Coronary artery (tissue), 2 donors: ENCODE data around the gene BECN2.

Source experiments
- DNase-seq: peaks from one replicate; pipeline ENCODE4 v3.0.0-alpha.2; 2017; ENCODE audit warnings: low spot score
- H3K27ac ChIP-seq, 2 donors: fragments of 200-600 bp; sonication (generic); one replicate each; pipeline ENCODE4 v1.5.1; 2016 to 2019
- H3K4me3 ChIP-seq: fragments of 200-600 bp; sonication (generic); 2 replicates; pipeline ENCODE4 v1.5.1; 2016; ENCODE audit warnings: mild to moderate bottlenecking, moderate library complexity
- TF ChIP-seq, protein P1 (sequence below): fragments of 200-600 bp; sonication (generic); IDR thresholded peaks from one replicate; pipeline ENCODE4 v1.5.1; 2019; ENCODE audit warnings: antibody characterized with exemption

Gene BECN2

DNA sequence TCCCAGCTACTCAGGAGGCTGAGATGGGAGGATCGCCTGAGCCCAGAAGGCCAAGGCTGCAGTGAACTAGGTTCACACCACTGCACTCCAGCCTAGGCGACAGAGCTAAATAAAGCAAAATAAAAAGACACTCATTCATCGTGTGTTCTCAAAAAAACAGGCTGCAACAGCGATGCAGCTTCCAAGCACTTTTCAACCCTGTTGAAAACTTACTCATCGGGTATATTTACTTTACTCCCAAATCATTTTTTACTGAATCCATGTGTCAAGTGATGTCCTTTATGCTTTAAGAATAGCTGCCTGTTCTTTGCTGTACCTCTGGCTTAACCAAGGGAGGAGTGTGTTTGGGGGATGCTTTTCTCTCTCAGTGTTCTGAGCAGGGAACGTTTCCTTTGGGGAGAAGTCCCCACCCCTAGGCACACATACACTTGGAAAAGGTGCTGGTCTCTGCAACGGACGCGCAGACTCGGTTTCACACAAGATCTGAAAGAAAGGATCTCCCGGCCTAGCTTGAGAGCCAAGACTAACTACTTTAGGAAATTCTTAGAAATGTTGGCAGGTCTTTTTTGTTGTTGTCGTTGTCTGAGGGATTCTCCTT, 39.9 kb downstream of the BECN2 start:
- no peak for DNase-seq
- TF ChIP-seq, protein P1, sequence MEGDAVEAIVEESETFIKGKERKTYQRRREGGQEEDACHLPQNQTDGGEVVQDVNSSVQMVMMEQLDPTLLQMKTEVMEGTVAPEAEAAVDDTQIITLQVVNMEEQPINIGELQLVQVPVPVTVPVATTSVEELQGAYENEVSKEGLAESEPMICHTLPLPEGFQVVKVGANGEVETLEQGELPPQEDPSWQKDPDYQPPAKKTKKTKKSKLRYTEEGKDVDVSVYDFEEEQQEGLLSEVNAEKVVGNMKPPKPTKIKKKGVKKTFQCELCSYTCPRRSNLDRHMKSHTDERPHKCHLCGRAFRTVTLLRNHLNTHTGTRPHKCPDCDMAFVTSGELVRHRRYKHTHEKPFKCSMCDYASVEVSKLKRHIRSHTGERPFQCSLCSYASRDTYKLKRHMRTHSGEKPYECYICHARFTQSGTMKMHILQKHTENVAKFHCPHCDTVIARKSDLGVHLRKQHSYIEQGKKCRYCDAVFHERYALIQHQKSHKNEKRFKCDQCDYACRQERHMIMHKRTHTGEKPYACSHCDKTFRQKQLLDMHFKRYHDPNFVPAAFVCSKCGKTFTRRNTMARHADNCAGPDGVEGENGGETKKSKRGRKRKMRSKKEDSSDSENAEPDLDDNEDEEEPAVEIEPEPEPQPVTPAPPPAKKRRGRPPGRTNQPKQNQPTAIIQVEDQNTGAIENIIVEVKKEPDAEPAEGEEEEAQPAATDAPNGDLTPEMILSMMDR: no peak
- H3K4me3 ChIP-seq: no peak overlapping the region
- no peak overlapping the region for H3K27ac ChIP-seq

DNA sequence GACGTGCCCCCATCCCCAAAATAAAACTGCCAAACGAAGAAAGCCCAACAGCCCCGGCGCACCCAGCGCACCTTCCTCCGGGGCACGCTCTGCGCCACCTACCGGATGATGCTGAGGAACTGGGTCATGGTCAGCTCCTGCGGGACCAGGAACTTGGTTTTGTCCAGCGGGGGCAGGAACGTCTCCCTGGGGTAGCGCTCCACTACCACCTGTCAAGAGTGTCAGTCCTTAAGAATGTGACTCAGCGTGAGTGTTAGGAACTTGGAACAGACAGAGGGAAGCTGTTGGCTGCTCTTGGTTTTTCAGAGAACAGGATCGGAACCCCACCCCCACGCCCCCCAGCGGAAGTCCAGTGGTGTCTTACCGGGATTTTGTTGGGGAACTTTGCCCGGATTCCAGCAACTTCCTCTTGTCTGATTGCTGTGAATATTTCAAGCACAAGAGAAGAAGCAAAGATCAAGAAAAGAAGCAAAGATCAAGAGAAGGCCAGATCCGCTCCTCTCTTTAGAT, 40.9 kb downstream of the BECN2 start:
- DNase-seq: peak; percentile 78
- no peak overlapping the region for H3K27ac ChIP-seq
- H3K4me3 ChIP-seq: peak overlapping the region; percentile 61
- TF ChIP-seq, protein P1: peak; percentile 20

DNA sequence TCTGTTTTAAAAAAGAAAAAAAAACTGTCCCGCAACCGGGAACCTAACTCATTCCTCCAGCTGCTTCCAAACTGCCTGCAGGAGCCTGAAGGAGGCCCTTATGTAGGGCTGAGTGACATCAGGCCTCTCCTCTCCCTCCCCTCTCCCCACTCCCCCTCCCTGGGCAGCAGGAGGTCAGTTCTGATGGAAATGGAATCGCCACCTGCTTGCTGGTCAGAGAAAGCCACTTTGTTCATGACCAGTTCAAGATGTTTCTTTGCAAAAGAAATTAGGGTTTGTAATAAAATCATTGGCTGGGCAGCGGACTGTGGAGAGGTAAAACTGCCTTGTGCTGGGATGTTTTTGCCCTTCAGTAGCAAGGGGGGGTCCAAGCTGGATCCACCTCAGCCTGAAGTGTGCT, 41.5 kb downstream of the BECN2 start, which contains the start of gene MAP1LC3C:
TSS of gene MAP1LC3C (minus strand) at position 73 of the 400 bp plus-strand sequence. CDS start 90 bp downstream, outside the sequence.
- H3K4me3 ChIP-seq: peak within 1 kb of the TSS; percentile 61
- H3K27ac ChIP-seq: peak within 1 kb of the TSS in 1 of 2 donors; percentile 38
- no peak for DNase-seq
- TF ChIP-seq, protein P1: no peak

DNA sequence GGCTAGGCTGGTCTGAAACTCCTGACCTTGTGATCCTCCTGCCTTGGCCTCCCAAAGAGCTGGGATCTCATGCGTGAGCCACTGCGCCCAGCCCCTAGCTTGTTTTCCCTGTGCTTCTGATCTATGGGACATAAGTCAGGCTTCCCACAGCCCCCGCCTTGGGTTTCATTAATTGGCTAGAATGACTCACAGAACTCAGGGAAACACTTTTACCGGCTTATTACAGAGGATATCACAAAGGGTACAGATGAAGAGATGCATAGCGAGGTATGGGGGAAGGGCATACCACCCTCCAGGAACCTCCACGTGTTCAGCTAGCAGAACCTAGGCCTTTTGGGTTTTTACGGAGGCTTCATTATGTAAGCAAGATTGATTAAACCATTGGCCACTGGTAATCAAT, 42.9 kb downstream of the BECN2 start:
- H3K27ac ChIP-seq: no peak overlapping the region
- DNase-seq: no peak
- TF ChIP-seq, protein P1: no peak
- H3K4me3 ChIP-seq: no peak overlapping the region

DNA sequence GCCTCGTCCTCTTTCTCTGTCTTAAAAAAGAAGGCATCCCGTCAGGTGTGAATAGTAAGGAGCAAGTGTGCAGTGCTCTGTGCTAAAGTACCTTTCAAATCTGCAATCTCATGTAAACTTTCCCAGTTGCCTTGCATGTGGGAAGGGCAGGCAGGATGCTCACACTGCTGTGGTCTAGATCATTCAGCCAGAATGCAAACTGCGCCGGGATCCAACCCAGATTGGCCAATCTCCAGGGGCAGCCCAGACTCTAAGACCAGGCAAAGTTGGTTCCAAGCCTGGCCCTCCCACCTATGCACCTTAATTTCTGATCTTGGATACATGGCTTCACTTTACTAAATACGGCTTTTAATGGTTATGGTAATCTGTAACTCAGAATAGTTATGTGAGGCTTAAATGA, 44.5 kb downstream of the BECN2 start:
- no peak for DNase-seq
- Histone ChIP-seq H3K4me3 (no peak overlapping the region), H3K27ac (no peak overlapping the region)
- TF ChIP-seq, protein P1: no peak

DNA sequence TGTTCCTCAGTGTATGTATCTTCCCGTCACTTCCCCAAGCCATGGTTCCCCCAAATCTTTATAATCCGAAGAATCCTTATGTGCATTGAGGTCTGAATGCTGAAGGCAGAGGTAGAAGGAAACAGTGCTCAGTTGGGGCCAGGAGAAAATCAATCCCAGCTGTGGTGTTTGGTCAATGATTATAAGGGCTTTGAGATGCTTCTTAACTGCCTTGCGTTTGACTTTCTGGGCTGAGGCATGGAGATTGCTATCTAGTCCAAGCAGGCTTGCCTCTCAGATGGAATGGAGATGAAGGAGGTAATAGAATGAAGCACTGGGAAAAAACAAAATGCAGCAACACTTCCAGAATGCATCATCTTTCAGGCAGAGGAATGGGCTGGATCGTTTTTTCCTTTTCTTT, 44.9 kb downstream of the BECN2 start:
- no peak for DNase-seq
- TF ChIP-seq, protein P1: no peak
- no peak overlapping the region for H3K27ac ChIP-seq
- H3K4me3 ChIP-seq: no peak overlapping the region
